Measurements from ENCODE around the gene PML.

The PML gene

DNA sequence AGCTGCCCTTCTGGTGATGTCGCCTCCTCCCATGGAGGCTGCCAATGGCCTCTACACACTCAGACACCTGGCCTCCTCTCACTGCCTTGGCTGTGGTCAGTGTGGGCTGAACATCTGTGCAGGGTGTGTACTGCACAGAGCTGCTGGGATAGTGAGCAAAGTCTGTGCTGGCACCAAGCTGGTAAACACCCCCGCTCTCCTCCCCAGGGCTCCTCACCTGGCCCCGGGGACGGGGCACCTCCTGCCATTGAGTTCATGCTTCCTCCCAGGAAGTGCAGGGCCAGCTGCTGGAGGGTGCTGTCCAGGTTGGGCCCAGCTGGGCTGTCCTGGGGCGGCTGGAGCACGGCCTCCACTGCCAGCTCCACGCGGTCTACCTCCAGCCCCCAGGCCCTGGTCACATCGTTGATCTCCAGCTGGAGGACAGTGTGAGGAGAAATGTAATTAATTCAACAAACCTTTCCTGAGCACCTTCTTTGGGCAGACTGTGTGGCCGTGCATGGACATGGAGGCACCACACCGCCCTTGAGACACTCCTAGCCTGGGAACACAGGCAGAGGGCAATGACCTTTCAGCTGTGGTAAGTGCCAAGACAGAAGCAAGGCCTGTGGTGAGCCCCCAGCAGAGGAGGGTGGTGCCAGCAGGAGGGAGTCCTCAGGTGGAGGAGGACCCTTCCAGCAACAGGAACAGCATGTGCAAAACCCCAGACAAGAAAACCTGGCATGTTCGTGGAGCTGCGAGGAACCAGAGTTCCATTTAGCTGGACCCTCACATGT lies 9.2 kb upstream of the PML start:
- DNase-seq (ENCODE audit: low spot score) = no peak

- DNase-seq (ENCODE audit: low spot score) = no peak
Measured at GRCh38 chr15:73986055-73986775, 8.3 kb upstream of the PML start.

DNA sequence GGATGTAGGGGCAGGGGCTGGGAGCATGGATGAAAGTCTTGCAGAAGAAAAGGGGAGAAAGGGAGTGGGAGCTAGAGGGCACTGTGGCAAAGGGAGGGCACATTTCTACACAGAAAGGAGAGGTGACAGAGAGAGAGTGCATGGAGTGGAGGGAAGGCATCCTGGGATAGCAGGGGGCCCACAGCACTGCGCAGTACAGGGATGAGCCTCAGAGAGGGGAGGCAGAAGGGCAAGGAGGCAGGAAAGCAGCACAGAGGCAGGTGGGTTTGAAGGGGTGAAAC lies 7.8 kb upstream of the PML start:
- no peak for DNase-seq (ENCODE audit: low spot score)

DNA sequence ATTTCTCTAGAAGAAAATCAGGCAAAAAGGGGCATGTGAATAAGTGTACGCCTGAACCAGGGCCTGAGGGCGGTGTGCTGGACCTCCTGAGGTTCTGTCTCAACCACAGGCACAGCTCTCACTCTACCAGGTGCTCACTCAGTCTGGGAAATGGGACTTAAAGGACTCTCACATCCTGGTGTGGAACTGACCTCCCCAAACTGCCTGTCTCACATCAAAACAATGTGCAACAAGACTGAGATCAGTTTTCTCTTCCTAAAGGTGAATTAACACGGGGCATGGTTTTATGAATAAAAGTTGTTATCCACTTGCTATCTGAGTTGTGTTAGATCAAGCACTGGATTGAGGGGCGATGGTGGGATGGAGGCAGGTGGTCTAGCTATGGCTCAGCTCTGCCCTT lies 7.3 kb upstream of the PML start:
- DNase-seq (ENCODE audit: low spot score) = no peak

GRCh38 chr15:73987681-73988444 lies 6.7 kb upstream of the PML start:
- no peak for DNase-seq (ENCODE audit: low spot score)

GRCh38 chr15:73988445-73988969 lies 6.0 kb upstream of the PML start:
- DNase-seq (ENCODE audit: low spot score) = no peak

- DNase-seq (ENCODE audit: low spot score) = no peak
Measured at GRCh38 chr15:73989001-73989798, 5.3 kb upstream of the PML start.

- DNase-seq (ENCODE audit: low spot score) = no peak
Measured at GRCh38 chr15:73990250-73991005, 4.1 kb upstream of the PML start.

- DNase-seq (ENCODE audit: low spot score) = peak; percentile 32
Measured at GRCh38 chr15:73991260-73991659, 3.3 kb upstream of the PML start.

GRCh38 chr15:73991726-73992593 lies 2.6 kb upstream of the PML start, which contains the start of gene STOML1:
TSS of gene STOML1 (minus strand) at chr15:73992295. CDS start at chr15:73992223, 72 bp downstream.
- DNase-seq (ENCODE audit: low spot score) = peak; percentile 98

- DNase-seq (ENCODE audit: low spot score) = no peak
Measured at GRCh38 chr15:73992594-73992898, 2.0 kb upstream of the PML start.

DNA sequence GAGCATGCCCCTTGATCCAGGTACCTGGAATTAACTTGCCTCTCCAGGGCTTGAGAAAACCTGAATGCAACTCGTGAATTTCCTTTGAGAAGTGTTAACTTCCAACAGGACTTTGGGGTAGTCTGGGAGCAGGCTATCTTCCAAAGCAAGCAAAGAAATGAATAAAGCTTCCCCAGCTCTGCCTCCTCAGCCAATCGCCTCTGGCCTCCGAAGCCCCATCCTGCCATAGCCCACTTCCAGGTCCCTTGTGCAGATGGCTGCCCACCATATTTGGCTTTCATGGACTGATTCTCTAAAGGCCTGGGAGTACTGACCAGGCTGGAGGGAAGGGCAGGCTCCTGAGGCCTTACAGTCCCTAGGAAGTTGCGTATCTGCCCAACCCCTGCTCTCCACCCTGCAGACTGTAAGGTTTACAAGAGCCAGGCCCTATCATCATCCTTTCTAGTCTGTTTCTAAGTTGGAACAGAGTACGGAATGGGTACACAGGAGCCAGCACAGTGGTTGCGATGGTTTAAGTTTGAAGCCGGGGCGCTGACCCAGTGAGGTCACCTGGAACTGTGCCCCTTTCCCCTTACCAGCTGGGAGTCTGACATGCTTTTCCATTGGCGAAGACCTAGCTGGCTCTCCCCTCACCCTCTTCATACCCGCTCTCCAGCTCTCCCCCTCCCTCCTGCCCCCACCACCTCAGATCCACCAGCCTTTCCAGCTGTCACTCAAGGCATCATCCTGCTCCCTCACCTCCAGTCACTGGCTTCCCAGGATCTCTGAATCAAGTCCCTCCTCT lies 1.1 kb upstream of the PML start:
- DNase-seq (ENCODE audit: low spot score) = no peak

DNA sequence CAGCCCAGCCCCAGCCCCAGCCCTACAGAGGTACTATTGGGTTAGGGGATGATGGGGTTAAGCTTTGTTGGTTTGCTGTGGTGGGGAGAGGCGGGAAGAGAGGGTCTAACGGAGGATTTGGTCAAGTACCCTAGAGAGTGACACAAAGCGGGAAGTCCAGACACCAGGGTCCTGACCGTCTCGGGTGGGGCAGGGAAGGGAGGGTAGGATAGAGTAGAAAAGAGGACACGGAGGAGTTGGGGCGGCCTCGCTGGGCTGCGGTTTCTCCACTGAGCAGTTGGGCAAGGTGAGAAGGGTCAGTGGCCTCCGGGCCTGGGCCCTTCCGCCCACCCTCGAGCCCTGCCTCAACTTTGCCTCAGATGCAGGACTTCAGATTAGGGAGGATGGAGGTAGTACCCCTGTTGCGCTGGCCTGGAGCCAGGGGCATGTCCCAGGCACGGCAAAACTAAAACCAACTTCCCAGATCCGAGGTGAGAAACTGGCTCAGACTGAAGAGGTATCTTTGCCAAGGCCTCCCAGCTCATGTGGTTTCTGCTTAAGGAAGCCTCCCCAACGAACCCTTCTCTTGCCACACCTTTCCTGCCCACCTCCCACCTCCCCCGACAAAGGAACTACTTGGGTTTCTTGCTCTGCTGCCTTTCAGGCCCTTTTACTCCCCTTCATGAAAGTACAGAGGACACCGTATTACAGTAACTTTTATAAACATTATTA lies 551 bp downstream of the PML start:
- peak; percentile 23 for DNase-seq (ENCODE audit: low spot score)

- DNase-seq (ENCODE audit: low spot score) = no peak
Measured at GRCh38 chr15:73996267-73996666, 1.8 kb downstream of the PML start.

DNA sequence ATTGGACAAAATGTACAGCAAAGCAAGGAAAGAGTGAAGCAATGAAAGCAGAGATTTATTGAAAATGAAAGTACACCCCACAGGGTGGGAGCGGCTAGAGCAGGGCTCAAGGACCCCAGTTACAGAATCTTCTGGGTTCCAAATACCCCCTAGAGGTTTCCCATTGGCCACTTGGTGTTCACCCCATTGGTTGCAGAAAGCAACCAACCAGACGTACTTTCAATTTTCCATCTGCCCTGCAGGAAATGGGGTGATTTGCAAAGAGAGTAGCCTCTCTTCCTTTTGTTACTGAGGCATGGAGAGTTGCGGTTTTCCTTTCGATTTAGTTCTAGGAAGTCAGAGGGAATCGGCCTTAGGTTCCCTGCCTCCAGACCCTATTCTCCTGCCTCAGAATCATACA lies 2.4 kb downstream of the PML start:
- DNase-seq (ENCODE audit: low spot score) = no peak

DNA sequence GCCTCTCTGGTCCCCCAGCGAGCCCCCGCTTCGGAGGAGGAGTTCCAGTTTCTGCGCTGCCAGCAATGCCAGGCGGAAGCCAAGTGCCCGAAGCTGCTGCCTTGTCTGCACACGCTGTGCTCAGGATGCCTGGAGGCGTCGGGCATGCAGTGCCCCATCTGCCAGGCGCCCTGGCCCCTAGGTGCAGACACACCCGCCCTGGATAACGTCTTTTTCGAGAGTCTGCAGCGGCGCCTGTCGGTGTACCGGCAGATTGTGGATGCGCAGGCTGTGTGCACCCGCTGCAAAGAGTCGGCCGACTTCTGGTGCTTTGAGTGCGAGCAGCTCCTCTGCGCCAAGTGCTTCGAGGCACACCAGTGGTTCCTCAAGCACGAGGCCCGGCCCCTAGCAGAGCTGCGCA lies 3.5 kb downstream of the PML start:
- no peak for DNase-seq (ENCODE audit: low spot score)

- DNase-seq (ENCODE audit: low spot score) = no peak
Measured at GRCh38 chr15:74006774-74007639, 12.5 kb downstream of the PML start.

DNA sequence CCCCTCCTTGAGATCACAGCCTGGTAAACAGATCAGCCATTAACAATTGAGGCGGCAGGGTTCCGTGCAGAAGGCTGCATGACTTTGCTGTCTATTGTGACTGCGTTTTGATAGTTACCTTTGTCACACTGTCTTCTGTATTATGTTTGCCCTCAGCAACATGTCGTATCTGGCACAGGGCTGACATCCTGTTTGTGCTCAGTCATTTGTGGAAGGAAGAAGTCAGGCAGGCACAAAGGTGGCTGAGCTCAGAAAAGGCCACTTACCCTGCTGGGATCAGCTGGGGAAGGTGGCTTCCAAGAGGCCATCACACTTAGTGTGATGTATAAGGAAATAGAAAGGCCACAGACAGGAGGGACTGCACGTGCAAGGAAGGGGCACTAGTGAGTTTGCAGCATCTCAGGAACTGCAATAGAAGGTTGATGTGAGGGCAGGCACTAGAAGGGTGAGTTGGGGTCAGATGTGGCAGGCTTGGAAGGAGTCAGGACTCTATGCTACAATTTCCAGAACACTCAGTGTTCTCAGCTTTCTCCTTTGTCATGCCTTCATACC lies 13.4 kb downstream of the PML start:
- DNase-seq (ENCODE audit: low spot score) = no peak

Data from HuH-7.5 (cell line).